Activated T-cell treated with anti-CD3 and anti-CD28 coated beads, Interleukin-2, amount 50 U/mL, for 4 hours (primary cell): ENCODE results near the gene LRP1-AS. TPM values are rescaled to one million over a fixed set of nuclear protein-coding genes. Genes with fewer than 3 reads are reported as not detected.

Experiments
- ATAC-seq, 2 donors: fragments of 200-7000 bp; cut with Tn5 transposase; one replicate each; pipeline ENCODE4 v1.10.0; 2021
- DNase-seq: peaks from one replicate; pipeline ENCODE4 v3.0.0-alpha.2; 2020
- H3K27me3 Mint-ChIP-seq: one replicate; pipeline ENCODE4 v1.8.0; 2021; ENCODE audit warnings: low read depth, mixed read lengths
- H3K36me3 Mint-ChIP-seq: one replicate; pipeline ENCODE4 v1.8.0; 2022; ENCODE audit warnings: mixed read lengths; ENCODE audit not compliant: insufficient read depth
- H3K4me1 Mint-ChIP-seq: one replicate; pipeline ENCODE4 v1.8.0; 2021; ENCODE audit warnings: low read depth, mixed read lengths
- H3K4me3 Mint-ChIP-seq: one replicate; pipeline ENCODE4 v1.8.0; 2021; ENCODE audit warnings: mild to moderate bottlenecking, moderate library complexity, mixed read lengths
- H3K9me3 Mint-ChIP-seq: one replicate; pipeline ENCODE4 v1.8.0; 2021; ENCODE audit warnings: mixed read lengths
- total RNA-seq, 3 donors: library from RNA; stranded (reverse); gene quantifications; one replicate each; pipeline ENCODE4 v1.2.1, GENCODE V29; 2021

Gene LRP1-AS
- total RNA-seq, 3 donors from 2014 or later, result not detected

DNA sequence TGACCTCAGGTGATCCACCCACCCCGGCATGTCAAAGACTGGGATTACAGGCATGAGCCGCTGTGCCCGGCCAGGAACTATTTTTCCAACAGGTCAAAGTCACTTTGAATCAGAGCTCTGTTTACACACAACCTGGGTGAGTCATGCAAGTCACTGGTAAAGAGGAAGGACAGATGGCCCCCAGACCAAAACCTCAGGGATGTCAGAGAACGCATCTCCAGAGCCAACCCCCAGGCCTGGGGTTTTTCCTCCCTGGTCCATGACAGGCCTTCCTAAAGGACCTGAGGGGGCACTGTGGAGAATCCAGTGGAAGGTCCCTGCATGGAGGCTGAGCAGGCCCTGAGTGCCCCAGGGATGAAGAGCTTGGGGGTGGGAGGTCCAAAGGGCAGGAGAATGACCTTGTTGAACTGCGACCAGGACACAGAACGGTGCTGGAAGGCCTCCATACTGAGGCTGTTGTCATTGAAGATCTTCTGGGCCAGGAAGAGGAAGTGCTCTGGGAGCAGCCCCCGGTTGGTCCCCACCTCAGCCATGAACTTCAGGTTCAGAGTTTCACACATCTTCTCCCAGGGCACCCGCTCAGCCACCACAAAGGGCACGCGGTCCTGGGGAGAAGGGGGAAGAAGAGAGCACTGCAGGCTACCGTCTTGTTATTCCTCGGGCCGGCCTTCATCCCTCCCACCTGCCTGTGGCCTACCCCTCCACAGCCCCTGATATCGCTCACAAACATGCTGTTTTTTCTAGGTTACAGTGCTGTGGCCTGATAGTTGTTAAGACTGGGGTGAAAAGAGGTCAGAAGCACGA is 45.3 kb downstream of the LRP1-AS start:
- no peak for DNase-seq
- H3K36me3 Mint-ChIP-seq, result peaks cover 56% of the 10 kb centered on the region
- H3K9me3 Mint-ChIP-seq, result no peaks in the 10 kb centered on the region
- no peaks in the 10 kb centered on the region for H3K27me3 Mint-ChIP-seq
- H3K4me1 Mint-ChIP-seq, result peaks cover 24% of the 10 kb centered on the region
- H3K4me3 Mint-ChIP-seq, result no peak overlapping the region
- no peak for ATAC-seq

DNA sequence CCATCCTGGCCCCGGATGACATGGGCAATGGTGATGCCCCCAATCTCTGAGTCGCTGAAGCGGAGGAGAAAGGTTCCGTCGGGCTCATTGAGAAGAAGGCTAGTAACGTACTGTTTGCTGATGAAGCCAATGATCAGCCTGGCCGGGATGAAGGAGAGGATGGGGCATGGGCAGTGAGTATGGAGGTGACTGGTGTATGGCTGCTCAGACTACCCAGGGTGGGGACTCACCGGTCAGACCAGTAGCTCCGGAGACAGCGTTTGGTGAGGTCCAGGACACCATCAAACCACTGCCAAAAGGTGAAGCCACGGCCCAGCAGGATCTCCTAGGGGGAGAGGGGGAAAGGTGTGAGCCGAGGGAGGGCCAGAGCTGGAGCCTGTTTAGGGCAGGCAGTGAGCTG is 47.7 kb downstream of the LRP1-AS start:
- Mint-ChIP-seq H3K4me1 (peaks cover 24% of the 10 kb centered on the region), H3K27me3 (no peaks in the 10 kb centered on the region), H3K4me3 (no peak overlapping the region), H3K9me3 (no peaks in the 10 kb centered on the region), H3K36me3 (peaks cover 49% of the 10 kb centered on the region)
- ATAC-seq, result no peak
- no peak for DNase-seq

- DNase-seq (no peak), ATAC-seq (no peak)
- H3K27me3 Mint-ChIP-seq, result no peaks in the 10 kb centered on the region
- no peak overlapping the region for H3K4me3 Mint-ChIP-seq
- peaks cover 46% of the 10 kb centered on the region for H3K36me3 Mint-ChIP-seq
- no peaks in the 10 kb centered on the region for H3K9me3 Mint-ChIP-seq
- H3K4me1 Mint-ChIP-seq, result peaks cover 24% of the 10 kb centered on the region
Measured at GRCh38 chr12:57099047-57099714, 48.2 kb downstream of the LRP1-AS start.

DNA sequence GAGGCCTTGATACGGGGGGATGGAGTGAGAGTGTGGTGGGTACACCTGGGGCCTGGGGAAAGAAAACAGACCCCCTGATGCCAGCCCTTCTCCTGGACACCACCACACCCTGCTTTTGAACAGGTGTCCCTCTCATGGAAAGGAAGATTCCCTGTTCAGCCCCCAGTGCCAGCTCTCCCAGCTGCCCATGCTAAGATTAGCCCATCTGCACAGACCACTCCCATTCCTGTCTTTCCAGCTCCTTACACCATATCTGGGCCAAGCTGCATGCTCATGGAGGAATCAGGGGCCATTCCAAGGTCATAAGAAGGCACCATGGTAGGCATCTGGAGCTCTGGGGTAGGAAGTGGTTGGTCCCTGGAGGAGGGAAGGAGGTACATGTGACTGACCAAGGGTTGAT is 48.9 kb downstream of the LRP1-AS start:
- Mint-ChIP-seq H3K4me3 (no peak overlapping the region), H3K9me3 (no peaks in the 10 kb centered on the region), H3K4me1 (peaks cover 23% of the 10 kb centered on the region), H3K36me3 (peaks cover 43% of the 10 kb centered on the region), H3K27me3 (no peaks in the 10 kb centered on the region)
- no peak for DNase-seq
- no peak for ATAC-seq

DNA sequence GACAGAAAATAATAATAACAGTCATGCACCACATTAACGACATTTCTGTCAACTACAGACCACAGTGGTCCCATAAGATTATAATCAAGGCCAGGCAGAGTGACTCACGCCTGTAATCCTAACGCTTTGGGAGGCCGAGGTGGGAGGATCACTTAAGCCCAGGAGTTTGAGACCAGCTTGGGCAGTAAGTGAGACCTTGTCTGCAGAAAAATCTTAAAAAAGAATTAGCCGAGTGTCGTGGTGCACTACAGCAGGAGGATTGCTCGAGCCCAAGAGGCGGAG is 49.9 kb downstream of the LRP1-AS start:
- Mint-ChIP-seq H3K9me3 (no peaks in the 10 kb centered on the region), H3K27me3 (no peaks in the 10 kb centered on the region), H3K4me1 (peaks cover 34% of the 10 kb centered on the region), H3K36me3 (peaks cover 45% of the 10 kb centered on the region), H3K4me3 (no peak overlapping the region)
- DNase-seq (no peak), ATAC-seq (no peak)

DNA sequence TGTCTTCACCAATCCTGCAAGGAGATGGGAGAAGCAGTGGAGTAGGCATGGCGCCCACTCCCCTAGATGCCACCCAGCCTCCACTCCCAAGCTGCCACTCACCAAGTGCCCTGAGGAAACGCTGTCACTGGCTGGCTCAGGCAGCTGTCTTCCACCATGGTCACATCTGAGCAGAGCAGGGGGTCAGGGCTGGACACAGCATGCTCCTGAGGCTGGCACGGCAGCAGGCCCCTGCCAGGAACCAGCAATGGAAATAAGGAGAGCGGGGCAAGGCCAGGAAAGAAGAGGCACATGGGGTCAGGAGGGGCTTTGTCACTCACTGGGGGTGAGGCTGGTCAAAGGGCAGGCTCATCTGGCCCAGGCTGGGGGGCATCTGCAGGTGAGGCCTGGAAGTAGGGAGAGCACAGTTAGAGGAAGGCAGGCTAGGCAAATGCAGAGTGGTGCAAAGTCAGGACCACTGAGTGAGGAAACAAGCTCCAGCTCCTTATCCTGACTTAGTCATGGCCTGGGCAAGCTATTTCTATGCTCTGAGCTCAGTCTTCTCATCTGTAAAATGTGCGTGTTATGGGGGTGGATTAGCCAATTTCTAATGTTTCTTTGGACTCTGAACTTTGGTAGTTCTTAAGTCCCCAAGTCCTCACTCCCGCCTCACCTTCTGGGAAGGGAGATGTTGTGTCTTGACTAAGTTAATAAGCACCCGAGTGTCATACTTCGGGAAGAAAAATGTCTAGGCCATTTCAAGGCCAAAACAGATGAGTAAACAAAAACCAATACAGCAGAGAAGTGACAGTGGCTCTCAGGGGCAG is 50.5 kb downstream of the LRP1-AS start:
- no peak for ATAC-seq
- H3K9me3 Mint-ChIP-seq, result no peaks in the 10 kb centered on the region
- H3K4me1 Mint-ChIP-seq, result peaks cover 33% of the 10 kb centered on the region
- no peak overlapping the region for H3K4me3 Mint-ChIP-seq
- no peaks in the 10 kb centered on the region for H3K27me3 Mint-ChIP-seq
- H3K36me3 Mint-ChIP-seq, result peaks cover 41% of the 10 kb centered on the region
- no peak for DNase-seq

DNA sequence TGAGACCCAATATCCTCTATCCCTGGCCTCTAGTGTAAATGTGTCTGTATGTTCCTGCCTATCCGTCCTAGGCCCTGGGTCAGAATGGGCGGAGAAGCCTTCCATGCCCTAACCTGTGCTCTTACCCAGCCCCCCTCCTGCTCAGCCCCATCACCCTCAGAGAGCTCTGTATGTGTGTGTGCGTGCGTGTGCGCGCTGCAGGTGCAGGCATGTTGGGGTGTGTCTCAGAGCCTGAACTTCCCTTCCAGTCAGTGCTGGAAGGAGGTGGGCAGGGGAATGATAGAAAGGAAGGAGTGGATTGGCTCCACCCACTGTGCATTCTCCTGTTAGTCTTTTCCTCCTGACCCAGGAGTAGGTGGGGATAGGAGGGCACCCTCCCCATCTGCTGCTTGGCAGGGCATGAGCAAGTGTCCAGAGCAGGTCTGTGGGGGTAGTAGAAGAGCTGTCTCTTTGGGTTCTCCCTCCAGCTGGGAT is 51.3 kb downstream of the LRP1-AS start:
- ATAC-seq, result no peak
- Mint-ChIP-seq H3K9me3 (no peaks in the 10 kb centered on the region), H3K36me3 (peaks cover 41% of the 10 kb centered on the region), H3K4me3 (no peak overlapping the region), H3K4me1 (peaks cover 40% of the 10 kb centered on the region), H3K27me3 (no peaks in the 10 kb centered on the region)
- DNase-seq, result no peak

DNA sequence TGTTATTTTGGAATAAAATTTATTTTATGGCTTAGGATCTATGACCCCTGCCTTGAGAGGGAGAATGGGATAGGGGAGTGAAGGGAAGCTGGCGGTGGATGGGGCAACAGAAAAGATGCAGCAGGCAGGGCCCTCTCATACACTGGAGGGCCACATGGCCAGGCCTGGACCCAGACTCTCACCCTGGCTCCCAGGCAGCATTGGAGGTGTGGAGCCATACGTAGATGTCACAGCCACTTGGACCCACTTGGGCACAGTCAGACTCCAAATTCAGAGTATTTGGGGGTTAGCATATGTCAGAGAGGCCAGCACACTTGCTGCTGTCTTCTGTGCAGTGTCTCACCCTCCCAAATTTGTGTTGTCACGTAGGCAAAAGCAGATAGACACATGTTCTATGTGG is 52.0 kb downstream of the LRP1-AS start:
- Mint-ChIP-seq H3K36me3 (peaks cover 44% of the 10 kb centered on the region), H3K27me3 (no peaks in the 10 kb centered on the region), H3K9me3 (no peaks in the 10 kb centered on the region), H3K4me3 (no peak overlapping the region), H3K4me1 (peaks cover 47% of the 10 kb centered on the region)
- DNase-seq (no peak), ATAC-seq (no peak)

Other genes with a start within 250 kb of the LRP1-AS start
- not detected for gene SDR9C7, start 213.2 kb downstream of the LRP1-AS start, total RNA-seq
- under 1 TPM; 0.05 to 0.20 (median 0.16) TPM for gene RDH16, start 190.0 kb downstream of the LRP1-AS start, total RNA-seq
- gene ZBTB39, start 141.1 kb downstream of the LRP1-AS start, total RNA-seq, result 10 to 100 TPM in 1 of 3 donors, 1 to 10 TPM in 2; 9.5 to 10.6 (median 9.7) TPM
- under 1 TPM in 1 of 3 donors, not detected in 2; 0.43 TPM for gene TAC3, start 131.1 kb downstream of the LRP1-AS start, total RNA-seq
- gene MYO1A, start 97.5 kb downstream of the LRP1-AS start, total RNA-seq, result 1 to 10 TPM in 1 of 3 donors, under 1 TPM in 2; 0.38 to 1.0 (median 0.71) TPM
- 10 to 100 TPM; 39.1 to 47.5 (median 42.5) TPM for gene NEMP1, start 68.8 kb downstream of the LRP1-AS start, total RNA-seq
- 10 to 100 TPM; 51.3 to 54.6 (median 52.8) TPM for gene NAB2, start 58.5 kb downstream of the LRP1-AS start, total RNA-seq
- 100 to 1,000 TPM; 312 to 340 (median 339) TPM for gene STAT6, start 36.3 kb downstream of the LRP1-AS start, total RNA-seq
- gene LRP1, start 19.1 kb downstream of the LRP1-AS start, total RNA-seq, result 1 to 10 TPM in 2 of 3 donors, under 1 TPM in 1; 0.98 to 1.1 (median 1.0) TPM
- under 1 TPM in 2 of 3 donors, not detected in 1; 0.20 to 0.24 TPM for gene NXPH4, start 69.2 kb upstream of the LRP1-AS start, total RNA-seq
- 100 to 1,000 TPM; 373 to 414 (median 383) TPM for gene SHMT2, start 82.1 kb upstream of the LRP1-AS start, total RNA-seq
- gene STAC3, start 103.6 kb upstream of the LRP1-AS start, total RNA-seq, result 1 to 10 TPM; 1.4 to 2.2 (median 1.7) TPM